Middle frontal gyrus (tissue), 1 donor: ENCODE data around the gene SLC2A1.

Experiments
- DNase-seq: peaks from one replicate; pipeline ENCODE4 v3.0.0-alpha.2; 2015; ENCODE audit warnings: low spot score; ENCODE audit errors: extremely low spot score

SLC2A1 gene

DNA sequence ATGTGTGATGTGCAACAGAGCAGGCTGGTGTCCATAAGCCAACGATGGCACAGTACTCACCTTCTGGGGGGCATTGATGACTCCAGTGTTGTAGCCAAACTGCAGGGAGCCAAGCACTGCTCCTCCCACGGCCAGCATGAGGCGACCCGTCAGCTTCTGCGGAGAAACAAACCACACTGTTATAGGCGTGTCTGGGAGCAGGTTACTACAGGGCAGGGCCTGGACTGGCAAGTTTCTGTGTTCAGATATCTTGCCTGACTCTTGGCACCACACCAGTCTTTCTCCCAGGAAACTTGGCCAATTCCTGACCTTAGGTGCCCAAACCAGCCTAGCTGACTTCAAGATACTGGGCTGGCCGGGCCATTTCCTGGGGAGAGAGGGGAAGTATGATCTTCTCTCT, 15.5 kb downstream of the SLC2A1 start:
- no peak for DNase-seq

DNA sequence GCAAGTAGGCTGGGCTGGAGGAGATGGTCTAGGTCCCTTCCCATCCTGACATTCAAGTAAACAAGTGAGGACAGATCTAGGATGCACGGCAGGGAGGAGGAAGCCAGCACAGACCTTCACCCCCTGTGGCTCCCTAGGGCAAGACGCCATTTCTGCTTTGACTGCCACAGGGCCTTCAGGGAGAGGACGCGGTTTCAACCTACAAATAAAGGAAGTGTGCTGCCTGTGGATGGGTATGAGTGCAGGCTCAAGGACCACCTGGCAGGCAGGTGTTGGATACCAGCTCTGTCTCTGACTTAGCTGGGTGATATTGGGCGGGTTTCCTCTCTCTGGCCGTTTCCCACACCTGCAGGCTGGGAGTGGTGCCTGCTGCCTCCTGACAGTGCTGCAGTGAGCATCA, 16.2 kb downstream of the SLC2A1 start:
- DNase-seq: no peak

DNA sequence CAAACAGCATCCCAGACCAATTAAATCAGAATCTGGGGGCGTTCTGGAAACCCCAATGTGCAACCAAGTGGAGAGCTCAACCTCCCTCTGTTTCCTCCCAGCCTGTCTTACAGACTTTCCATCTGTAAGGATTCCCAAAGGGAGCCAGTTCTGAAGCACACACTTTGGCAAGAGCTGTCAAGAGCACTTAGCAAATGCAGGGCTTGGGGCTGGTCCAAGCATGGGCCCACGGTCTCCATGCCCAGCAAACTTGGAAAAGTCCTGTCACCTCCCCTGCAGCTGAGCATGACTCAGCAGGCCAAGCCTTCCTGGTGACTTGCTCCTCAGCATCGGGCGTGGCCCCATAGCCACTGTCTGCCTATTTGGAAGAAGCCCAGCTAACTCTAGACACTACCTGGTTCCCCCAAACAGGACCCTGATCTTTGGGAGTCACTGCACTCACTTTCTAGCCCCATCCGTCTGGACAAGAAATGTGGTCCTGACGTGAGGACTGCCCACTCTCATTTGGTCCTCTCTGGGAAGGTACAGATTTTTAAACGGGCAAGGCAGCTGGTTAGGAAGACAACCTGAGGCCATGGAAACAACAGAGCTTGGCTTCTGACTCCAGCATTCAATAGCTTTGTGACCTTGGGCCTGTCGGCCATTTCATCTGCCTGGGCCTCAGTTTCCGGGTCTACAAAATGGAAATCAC, 16.9 kb downstream of the SLC2A1 start:
- DNase-seq: peak; percentile 71

DNA sequence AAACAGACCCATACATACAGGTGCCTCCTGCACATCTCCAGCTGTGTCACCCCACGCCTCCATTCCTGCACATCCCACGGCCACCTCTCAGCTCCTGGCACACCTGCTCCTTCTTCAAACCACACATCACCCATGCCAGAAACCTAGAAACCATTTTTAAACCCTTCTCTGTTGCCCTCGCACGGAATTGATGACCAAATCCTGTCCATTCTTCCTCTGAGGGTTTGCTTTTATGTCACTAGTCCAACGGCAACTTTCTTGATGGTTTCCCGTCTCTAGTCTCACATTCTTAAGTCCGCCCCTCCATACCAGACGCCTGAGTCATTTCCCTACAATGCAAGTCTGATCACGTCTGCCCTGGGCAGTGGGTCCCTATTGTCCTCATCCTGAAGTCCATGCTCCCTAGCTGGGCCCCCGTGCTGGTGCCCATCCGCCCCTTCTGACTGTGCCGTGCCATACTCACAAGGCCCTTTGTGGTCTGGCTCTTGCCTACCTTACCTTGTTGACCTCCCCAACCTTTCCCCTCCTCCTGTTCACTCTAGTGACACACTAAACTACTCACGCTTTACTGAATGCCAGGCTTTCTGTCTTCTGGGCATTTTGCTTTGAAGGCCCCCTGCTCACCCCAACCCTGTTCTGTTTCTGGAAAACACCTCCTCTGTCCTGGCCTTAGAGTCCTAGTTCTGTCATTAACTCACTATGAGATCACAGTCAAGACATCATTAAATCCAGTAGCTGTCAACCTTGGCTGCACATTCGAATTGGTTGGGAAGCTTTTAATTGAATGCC, 17.6 kb downstream of the SLC2A1 start:
- no peak for DNase-seq

DNA sequence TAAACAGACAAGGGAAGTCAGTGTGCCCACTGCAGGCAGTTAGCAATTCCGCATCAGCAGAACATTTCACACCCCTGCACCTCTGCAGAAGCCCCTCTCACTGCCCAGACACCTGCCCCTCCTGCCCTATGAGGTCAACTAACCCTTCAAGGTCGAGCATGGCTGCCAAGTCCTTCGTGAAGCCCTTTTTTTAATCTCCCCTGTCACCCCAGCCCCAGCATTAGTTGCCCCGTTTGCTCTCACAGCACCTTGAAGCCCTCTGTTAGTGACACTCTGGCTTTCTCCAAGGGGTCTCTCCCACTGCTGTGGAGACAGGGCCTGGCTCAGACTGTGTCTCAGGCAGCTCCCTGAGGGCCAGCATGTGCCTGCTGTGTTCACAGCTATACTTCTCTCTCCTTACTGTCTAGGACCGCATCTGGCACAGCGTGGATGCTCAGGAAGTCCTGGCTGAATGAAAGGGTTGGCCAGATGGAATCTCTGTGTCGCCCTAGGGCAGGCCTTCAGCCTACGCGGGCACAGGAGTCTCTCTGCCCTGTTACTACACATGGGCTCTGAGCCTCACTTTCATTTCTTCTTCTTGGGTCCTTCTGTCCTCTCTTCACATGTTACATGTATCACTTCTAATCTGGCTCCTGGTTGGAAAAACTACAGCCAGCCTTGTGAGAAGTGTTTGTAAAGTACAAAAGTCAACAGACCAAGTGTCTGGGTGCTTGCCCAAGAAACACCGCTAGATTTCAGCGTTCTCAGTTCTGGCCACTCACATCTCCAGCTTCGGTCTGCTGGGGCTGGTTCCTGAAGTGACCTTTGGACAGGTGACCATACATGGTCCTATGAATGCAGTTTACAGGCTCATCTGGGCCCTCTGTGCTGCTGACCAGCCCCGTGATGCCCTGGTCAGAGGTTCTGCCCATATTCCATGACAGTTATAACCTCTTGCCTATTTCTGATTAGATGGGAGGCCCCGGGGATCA, 19.7 kb downstream of the SLC2A1 start:
- DNase-seq: no peak

DNA sequence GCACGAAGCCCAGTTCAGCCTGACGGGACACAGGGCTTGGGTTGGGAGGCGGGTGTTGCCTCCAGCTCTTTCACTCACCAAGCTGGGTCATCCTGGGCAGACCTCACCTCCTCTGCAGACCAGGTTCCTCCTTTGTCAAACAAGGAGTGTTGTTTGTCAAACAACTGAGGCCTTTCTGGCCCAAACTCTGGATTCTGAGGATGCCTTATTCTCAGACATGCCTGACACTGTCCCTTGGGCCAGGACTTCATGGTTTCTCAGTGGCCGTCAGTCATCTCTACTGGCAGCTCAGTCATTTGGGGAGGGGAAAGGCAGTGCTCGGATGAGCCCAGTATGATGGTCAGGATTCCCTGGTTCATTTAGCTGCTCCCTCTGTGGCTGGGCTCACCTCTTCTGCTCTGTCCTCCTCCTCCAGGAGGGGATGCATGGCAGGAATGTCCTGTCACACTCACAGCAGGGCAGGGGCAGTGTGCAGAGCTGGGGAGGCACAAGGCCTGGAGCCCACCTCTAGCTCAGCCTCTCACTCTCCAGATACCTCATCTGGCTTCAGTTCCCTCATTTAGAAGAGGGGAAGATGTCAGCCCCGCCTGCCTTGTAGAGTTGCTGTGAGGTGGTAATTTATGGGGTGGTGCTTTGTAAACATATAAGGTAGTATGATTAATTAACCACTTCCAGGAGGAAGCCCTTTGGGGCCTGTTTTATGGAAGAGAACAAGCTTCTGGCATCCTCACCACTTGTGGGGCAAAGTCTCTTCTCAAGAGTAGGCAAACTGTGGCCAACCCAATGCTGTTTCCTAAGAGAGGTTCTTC, 20.6 kb downstream of the SLC2A1 start:
- no peak for DNase-seq

DNA sequence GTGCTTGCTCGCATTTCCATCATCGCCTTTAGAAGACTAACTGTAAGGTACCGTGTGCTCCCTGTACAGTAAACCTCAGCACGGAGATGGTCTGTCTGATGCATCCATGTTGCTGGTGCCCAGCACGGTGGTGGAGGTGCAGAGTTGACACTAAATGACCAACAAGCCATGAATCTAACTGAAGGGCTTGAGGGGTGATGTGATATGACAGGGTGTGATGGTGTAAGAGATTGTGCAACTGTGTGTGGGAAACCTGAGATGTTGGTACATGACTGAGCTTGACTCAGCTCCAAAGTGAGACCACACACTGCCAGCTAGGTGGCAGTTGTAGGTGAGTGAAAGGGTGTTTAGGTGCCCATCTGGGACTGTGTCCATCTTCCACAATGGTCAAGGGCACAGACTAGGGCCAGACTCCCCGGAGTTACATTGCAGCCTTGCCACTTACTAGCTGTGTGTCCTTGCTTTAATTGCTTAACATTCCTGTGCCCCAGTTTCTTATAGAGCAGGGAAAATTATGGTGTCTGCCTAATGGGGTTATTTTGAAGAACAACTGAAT, 21.4 kb downstream of the SLC2A1 start:
- no peak for DNase-seq

DNA sequence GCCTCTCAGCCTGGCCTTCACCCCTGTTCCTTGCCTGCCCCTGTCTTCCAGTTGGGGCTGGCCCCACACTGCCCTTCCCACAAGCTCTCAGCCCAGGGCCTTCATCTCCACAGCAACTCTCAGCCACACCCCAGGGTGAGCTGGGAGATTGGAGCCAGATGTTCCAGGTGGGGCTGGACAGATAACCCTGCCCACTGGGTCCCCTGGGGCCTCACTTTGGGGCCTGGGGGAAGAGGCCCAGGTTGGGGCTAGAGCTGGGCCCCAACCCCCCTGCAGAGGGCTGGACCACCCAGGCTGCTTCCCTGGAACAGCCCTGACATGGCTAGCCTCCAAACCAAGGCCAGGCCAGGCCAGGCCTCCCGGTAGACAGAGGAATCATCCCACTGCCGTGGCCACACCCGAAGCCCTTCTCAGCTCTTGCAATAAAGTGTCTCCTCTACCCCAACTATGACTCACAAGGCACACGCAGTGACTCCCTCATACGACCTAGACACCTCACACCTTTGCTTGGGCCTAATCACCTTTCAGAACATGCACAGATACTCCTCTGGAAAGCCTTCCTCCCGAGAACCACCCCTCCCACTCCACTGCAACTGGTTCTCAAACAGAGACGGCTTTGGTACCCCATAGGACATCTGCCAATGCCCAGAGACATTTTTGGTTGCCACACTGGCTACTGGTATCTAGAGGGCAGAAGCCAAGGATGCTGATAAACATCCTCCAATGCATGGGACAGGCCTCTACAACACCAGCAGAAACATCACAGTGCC, 22.2 kb downstream of the SLC2A1 start:
- DNase-seq: no peak

DNA sequence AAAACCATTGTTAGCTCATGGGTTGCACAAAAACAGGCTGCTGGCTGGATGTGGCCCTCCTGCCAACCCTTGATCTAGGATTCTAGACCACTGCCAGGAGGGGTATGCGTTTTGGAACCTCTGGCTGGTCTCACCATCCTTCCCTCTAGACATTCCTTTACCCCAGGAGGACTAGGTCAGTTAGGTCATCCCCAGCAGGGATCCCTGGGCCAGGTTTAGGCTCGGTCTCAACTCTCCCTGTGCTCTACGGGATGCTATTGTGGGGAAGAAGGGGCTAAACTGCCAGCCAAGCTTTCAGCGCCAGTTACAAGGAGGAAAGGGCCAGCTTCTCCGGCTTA, 22.7 kb downstream of the SLC2A1 start:
- no peak for DNase-seq

DNA sequence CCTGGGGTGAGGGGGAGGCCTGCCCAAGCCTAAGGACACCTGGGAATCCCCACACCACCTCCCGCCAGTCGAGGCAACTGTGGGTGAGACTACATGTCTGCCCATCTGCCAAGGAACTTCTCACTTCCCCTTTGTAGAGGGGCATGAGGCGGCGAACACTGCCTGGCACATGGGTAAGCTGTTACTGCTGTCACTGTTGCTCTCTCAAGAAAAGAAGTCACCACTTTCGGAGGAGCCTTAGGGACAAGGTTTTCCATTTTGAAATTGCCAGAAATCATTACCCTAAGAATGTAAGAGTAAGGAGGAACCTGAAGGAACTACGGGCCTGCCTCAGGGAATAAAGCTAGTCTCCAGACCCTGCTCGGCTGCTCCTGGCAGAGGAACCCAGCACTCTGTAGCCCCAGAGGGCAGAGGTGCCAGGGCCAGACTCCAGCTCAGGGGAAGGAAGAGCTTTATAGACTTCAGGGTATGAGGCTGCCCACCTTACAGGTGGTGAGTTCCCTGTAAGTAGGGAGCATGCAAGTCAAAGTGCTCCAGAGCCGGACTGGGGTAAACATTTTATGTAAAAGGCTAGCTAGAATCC, 23.3 kb downstream of the SLC2A1 start:
- no peak for DNase-seq

DNA sequence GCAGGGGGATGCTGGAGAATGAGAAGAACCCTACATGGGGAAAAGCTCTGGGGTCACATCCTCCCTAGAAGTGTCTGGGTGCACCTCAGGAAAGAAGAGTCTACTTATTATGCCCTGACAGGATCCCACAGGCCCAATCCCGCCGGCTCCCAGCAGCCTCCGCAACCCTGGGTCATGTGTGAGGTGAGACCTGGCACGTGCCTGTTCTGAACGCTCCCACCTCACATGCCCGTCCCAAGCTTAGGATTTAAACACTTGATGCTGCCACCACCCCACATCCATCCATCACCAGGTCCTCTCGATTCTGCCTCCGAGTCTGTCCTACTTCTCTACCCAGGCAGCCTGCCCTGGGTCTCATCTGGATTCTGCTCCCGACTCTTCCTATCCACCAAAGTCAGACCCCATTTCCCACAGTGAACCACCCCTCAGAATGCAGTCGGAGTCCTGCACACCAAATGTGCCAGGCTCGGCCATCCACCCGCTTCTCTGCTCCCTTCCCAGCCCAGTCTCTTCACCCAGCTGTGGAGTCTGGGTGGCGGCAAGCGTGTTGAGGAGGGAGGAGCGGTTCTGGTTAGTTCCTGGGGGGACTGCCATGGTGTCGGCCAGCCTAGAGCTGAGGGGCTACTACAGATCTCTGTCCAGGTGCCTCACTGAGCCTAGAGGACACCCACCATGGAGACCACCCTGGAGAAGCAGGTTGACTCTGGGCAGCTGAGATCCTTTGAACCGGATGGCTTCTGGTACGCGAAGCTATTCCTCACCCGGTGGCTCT, 23.9 kb downstream of the SLC2A1 start:
- DNase-seq: no peak

DNA sequence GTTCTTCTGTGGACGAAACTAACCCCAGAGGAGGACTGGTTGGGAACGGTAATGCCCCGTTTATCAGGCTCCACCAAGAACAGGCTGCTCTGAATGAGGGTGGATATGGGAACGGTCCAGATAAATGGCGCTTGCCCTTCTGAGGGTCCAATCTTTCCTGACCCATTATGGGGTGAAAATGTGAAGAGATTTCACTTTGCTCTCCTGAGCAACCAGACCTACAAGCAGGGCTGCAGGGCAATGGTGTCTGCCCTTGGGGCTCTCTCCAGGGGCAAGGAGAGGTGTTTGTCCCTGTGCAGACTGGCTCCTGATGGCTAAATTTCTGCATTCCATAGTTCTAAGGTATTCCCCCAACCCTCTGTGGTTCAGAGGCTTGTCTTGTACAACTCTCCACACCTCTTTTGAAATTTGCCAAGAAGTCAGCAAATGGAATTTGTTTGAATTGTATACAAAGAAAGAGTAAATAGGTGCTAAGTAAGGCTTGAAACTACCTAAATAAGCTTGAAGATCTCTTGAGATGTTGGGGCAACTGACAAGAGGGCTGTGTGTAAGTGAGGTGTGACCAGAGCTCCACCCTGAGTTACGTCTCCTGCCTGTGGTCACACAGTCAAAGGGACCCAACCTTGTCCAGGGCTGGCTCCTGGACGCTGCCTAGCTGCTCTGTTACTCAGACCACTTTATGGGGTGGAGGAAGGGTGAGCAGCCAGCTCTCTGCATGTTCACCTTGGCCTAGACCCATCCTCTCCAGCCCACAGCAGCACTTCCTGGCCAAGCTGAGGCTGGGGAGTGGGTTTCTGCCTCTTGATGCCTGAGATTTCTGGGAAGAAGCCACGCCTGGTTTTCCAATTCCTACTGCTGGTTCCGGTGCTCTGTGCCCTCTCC, 24.8 kb downstream of the SLC2A1 start:
- no peak for DNase-seq

DNA sequence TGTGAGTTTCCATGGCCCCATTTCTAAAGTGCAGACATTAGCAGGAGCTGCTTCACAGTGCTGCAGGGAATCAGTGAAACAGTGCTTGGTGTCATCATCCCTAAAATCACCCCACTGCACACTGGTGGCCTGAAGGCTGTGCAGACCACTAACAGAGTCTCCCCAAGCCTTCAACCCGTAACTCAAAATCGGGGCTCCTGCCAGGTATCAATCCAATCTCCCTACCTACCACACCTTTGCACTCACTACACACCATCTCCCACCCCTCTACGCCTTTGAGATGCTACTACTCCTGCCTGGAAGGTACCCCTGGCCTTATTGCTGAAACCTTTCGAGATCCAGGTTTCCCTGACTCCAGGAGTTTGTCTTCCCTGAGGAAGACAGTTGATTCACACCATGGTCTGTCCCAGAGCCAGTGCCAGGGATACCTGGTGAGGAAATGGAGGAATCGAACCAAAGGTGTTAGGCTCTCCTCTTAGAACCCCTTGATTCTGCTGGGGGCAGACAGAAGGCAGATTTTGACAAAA, 25.5 kb downstream of the SLC2A1 start:
- no peak for DNase-seq

DNA sequence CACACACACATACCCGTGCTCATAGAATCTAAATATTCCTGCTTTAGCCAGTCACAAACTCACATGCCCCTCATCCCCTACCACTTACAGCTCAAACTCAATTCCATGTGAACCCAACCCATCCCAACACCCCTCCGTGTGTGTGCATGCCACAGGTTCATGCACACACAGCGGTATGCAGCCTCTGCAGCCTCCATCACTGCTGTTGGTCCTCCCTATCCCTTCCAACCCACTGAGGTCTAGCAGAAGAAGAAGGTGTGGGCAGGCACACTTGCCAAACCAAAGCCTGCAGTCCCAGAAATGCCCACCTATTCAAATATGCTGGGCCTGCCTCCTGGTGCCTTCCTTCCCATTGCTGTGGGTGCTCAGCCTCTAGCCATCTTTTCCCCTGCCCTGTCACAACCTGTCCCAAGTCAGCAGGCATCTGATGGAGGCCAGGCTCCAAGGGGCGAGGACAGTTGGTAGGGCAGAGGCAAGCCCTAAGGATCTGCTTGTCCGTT, 26.2 kb downstream of the SLC2A1 start:
- DNase-seq: no peak

DNA sequence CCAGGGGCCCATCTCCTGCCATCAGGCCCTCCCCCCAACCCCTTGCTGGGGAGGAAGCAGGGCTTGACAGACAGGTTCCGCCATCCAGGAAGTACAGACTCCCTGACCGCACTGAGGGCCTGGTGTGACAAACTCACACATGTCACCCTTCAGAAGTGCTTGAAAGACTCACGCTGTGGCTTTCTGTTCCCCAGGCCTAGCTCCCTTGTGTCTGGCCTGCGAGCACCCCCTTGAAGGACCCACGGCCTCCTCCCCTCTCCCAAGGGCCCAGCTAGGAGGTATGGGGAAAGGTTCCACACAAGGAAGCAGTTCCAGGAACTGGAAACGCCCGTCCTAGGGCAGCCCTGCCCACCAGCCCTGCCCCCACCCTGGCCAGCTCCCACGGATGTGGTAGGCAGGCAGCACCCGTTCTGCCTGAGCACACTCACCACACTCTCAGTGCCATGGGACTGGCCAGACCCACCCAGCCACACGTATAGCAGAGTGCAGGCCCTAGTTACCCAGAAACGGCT, 26.7 kb downstream of the SLC2A1 start:
- no peak for DNase-seq

DNA sequence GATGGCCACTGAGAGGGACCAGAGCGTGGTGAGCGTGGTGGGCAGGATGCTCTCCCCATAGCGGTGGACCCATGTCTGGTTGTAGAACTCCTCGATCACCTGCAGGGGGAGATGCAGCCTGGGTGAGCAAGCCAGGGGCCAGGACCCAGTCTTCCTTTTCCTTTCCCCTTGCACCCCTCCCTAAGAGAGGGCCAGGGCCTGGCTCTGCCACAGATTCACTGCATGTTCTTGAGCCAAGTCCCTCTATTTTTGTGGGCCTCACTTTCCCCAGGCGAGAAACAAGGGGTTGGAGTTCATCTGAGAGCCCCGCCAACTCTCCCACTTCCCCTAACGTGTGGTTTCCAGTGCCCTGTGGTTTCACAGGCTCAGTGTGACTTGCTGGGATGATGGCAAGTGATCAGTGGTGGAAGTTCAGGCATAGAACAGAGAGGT, 27.5 kb downstream of the SLC2A1 start:
- no peak for DNase-seq
